Nephron progenitor cell (in vitro differentiated cells): Measurements from ENCODE around the gene ELAC1.

ENCODE experiments used
- DNase-seq: peaks from one replicate; pipeline ENCODE4 v3.0.0; 2021
- H3K27ac Mint-ChIP-seq: 2 replicates; pipeline ENCODE4 v1.8.0; 2021; ENCODE audit warnings: mild to moderate bottlenecking, moderate library complexity, mixed read lengths
- H3K27me3 Mint-ChIP-seq: 2 replicates; pipeline ENCODE4 v1.8.0; 2021; ENCODE audit warnings: mild to moderate bottlenecking, low read depth, mixed read lengths; ENCODE audit not compliant: poor library complexity
- H3K36me3 Mint-ChIP-seq: 2 replicates; pipeline ENCODE4 v1.8.0; 2021; ENCODE audit warnings: low read depth, mixed read lengths
- H3K4me1 Mint-ChIP-seq: 2 replicates; pipeline ENCODE4 v1.8.0; 2021; ENCODE audit warnings: mixed read lengths
- H3K4me3 Mint-ChIP-seq: 2 replicates; pipeline ENCODE4 v1.8.0; 2021; ENCODE audit warnings: mild to moderate bottlenecking, moderate library complexity, mixed read lengths
- H3K9me3 Mint-ChIP-seq: 2 replicates; pipeline ENCODE4 v1.8.0; 2021; ENCODE audit warnings: mild to moderate bottlenecking, moderate library complexity, mixed read lengths
- TF ChIP-seq, protein P1 (sequence below): fragments of 200-600 bp; sonication (generic); IDR thresholded peaks from 2 replicates; pipeline ENCODE4 v1.5.0; 2021; ENCODE audit warnings: antibody characterized with exemption

Gene ELAC1

GRCh38 chr18:51021226-51021965 is 53.6 kb downstream of the ELAC1 start:
- Mint-ChIP-seq H3K27me3 (peaks cover 2% of the 10 kb centered on the region), H3K9me3 (peaks cover 5% of the 10 kb centered on the region), H3K4me3 (no peak overlapping the region)

DNA sequence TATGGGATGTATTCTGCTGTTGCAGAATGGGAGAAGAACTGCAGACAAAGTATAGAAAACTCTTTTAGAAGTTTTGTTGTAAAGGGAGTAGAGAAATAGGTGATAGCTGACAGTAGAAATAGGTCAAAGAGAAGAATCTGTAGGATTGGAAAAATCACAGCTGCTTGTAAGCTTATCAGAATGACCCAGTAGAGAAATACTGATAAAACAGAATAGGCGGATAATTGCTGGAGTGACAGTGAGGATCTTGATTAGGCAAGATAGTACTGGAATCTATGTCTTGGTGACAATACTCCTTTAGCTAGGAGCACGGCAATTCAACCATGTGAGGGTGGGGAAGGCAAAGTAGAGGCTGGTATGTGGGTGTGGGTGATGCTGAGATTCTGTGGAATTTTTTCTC is 57.7 kb downstream of the ELAC1 start:
- Mint-ChIP-seq H3K4me1 (peaks cover 24% of the 10 kb centered on the region), H3K9me3 (peaks cover 5% of the 10 kb centered on the region), H3K4me3 (no peak overlapping the region), H3K27me3 (peaks cover 4% of the 10 kb centered on the region), H3K36me3 (peaks cover 7% of the 10 kb centered on the region), H3K27ac (no peak overlapping the region)
- TF ChIP-seq, protein P1, sequence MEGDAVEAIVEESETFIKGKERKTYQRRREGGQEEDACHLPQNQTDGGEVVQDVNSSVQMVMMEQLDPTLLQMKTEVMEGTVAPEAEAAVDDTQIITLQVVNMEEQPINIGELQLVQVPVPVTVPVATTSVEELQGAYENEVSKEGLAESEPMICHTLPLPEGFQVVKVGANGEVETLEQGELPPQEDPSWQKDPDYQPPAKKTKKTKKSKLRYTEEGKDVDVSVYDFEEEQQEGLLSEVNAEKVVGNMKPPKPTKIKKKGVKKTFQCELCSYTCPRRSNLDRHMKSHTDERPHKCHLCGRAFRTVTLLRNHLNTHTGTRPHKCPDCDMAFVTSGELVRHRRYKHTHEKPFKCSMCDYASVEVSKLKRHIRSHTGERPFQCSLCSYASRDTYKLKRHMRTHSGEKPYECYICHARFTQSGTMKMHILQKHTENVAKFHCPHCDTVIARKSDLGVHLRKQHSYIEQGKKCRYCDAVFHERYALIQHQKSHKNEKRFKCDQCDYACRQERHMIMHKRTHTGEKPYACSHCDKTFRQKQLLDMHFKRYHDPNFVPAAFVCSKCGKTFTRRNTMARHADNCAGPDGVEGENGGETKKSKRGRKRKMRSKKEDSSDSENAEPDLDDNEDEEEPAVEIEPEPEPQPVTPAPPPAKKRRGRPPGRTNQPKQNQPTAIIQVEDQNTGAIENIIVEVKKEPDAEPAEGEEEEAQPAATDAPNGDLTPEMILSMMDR, result no peak
- no peak for DNase-seq

More at GRCh38 chr18:51021226-51021965, 53.6 kb downstream of the ELAC1 start:
- TF ChIP-seq, protein P1, result no peak
- Mint-ChIP-seq H3K4me1 (peaks cover 11% of the 10 kb centered on the region), H3K36me3 (no peaks in the 10 kb centered on the region), H3K27ac (peak overlapping the region; percentile 1)
- DNase-seq, result no peak

DNA sequence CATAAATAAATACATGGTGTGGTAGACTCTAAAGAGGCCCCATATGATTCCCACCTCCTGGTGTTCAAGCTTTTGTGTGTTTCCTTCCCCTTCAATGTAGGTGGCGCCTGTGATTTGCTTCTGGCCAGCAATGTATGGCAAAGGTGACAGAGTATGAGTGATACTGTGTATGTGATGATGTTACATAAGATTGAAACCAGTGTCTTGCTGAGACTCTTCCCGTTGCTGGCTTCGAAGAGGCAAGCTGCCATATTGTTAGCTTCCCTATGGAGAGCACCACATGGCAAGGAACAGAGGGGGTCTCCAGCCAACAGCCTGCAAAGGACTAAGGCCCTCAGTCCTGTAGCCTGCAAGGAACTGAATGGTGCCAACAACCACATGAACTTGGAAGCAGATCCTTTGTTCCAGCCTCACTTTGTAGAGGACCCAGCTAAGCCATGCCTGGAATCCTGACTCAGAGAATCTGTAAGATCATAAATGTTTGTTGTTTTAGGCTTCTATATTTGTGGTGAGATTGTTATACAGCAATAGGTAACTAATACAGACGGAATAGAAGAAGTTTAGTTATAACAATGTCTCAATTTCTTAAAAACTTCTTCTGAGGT is 60.5 kb downstream of the ELAC1 start:
- peak overlapping the region; percentile 91 for H3K4me3 Mint-ChIP-seq
- H3K4me1 Mint-ChIP-seq, result peaks cover 41% of the 10 kb centered on the region
- peaks cover 7% of the 10 kb centered on the region for H3K36me3 Mint-ChIP-seq
- H3K9me3 Mint-ChIP-seq, result peaks cover 5% of the 10 kb centered on the region
- H3K27me3 Mint-ChIP-seq, result peaks cover 7% of the 10 kb centered on the region
- no peak for DNase-seq
- H3K27ac Mint-ChIP-seq, result no peak overlapping the region
- TF ChIP-seq, protein P1, result no peak

GRCh38 chr18:51029378-51029693 is 61.5 kb downstream of the ELAC1 start:
- Mint-ChIP-seq H3K9me3 (no peaks in the 10 kb centered on the region), H3K4me3 (peak overlapping the region; percentile 91), H3K36me3 (peaks cover 18% of the 10 kb centered on the region), H3K4me1 (peaks cover 45% of the 10 kb centered on the region), H3K27ac (peak overlapping the region; percentile 97), H3K27me3 (peaks cover 7% of the 10 kb centered on the region)
- no peak for DNase-seq
- TF ChIP-seq, protein P1, result no peak

DNA sequence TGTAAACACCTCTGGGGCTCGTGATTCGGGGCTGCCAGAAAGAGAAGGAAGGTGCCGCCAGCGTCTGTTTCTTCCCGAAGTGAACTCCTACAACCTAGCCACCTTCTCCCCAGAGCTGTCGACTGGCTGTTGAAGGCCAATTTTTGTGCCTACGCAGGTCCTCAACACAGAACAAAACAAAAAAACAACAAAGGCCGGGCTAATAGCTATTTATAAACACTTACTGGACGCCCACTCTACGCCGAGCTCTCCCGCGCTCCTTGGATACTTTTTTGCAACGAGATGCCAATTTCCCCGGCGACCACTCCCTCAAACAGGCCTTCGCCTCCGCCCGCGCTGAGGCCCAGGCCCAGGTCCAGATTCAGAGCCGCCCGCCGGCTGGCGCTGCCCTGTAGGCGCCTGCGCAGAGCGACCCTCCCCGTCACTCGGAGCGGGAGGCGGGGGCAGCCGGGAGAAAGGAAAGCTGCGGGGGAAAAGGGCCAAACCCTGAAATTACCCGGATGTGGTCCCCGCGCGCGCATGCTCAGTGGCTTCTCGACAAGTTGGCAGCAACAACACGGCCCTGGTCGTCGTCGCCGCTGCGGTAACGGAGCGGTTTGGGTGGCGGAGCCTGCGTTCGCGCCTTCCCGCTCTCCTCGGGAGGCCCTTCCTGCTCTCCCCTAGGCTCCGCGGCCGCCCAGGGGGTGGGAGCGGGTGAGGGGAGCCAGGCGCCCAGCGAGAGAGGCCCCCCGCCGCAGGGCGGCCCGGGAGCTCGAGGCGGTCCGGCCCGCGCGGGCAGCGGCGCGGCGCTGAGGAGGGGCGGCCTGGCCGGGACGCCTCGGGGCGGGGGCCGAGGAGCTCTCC is 62.1 kb downstream of the ELAC1 start, which contains the start of gene SMAD4:
TSS of gene SMAD4 (plus strand) at position 520 of the 843 bp plus-strand sequence. CDS start 16,834 bp downstream, outside the sequence.
- Mint-ChIP-seq H3K4me3 (peak within 1 kb of the TSS; percentile 96), H3K4me1 (peaks cover 50% of the 10 kb centered on the region)

More for the DNA sequence above, 62.1 kb downstream of the ELAC1 start, which contains the start of gene SMAD4:
- no peaks in the 10 kb centered on the region for H3K9me3 Mint-ChIP-seq
- TF ChIP-seq, protein P1, result no peak
- H3K27me3 Mint-ChIP-seq, result peaks cover 7% of the 10 kb centered on the region
- peak within 1 kb of the TSS; percentile 99 for H3K27ac Mint-ChIP-seq
- H3K36me3 Mint-ChIP-seq, result peaks cover 23% of the 10 kb centered on the region
- peak; percentile 100 for DNase-seq
